DOHH2 (cell line): ENCODE data around the gene IL18.

ENCODE experiments used
- H3F3A ChIP-seq: fragments of 200-600 bp; sonication (generic), shearing (Covaris generic); 2 replicates; pipeline ENCODE4 v1.6.0; 2016; ENCODE audit warnings: antibody characterized with exemption, mild to moderate bottlenecking; ENCODE audit not compliant: control insufficient read depth, insufficient read depth
- H3K27ac ChIP-seq: fragments of 200-600 bp; sonication (generic); 2 replicates; pipeline ENCODE4 v1.5.1; 2014; ENCODE audit warnings: low read depth, mild to moderate bottlenecking, low read length, moderate library complexity
- H3K27me3 ChIP-seq: fragments of 200-600 bp; sonication (generic); 2 replicates; pipeline ENCODE4 v1.6.1; 2014; ENCODE audit warnings: mild to moderate bottlenecking, low read length, mixed read lengths; ENCODE audit not compliant: control insufficient read depth
- H3K36me3 ChIP-seq: fragments of 200-600 bp; sonication (generic); 2 replicates; pipeline ENCODE4 v1.6.1; 2014; ENCODE audit warnings: mild to moderate bottlenecking, low read length, moderate library complexity, mixed read lengths; ENCODE audit not compliant: control insufficient read depth
- H3K4me1 ChIP-seq: fragments of 200-600 bp; sonication (generic); 2 replicates; pipeline ENCODE4 v1.6.1; 2014; ENCODE audit warnings: mild to moderate bottlenecking, low read length, mixed read lengths; ENCODE audit not compliant: control insufficient read depth
- H3K4me2 ChIP-seq: fragments of 200-600 bp; sonication (generic); 2 replicates; pipeline ENCODE4 v1.6.0; 2014; ENCODE audit warnings: mild to moderate bottlenecking, low read length, moderate library complexity
- H3K4me3 ChIP-seq: fragments of 200-600 bp; sonication (generic); 2 replicates; pipeline ENCODE4 v1.5.1; 2014; ENCODE audit warnings: mild to moderate bottlenecking, low read length, mixed read lengths
- H3K79me2 ChIP-seq: fragments of 200-600 bp; sonication (generic); 2 replicates; pipeline ENCODE4 v1.6.1; 2014; ENCODE audit warnings: mild to moderate bottlenecking, low read length, mixed read lengths; ENCODE audit not compliant: control insufficient read depth
- H3K9me2 ChIP-seq: fragments of 200-600 bp; sonication (generic); replicated peaks from 2 replicates; pipeline ENCODE4 v1.6.1; 2014; ENCODE audit warnings: mild to moderate bottlenecking, low read length, mixed read lengths; ENCODE audit not compliant: control insufficient read depth
- H3K9me3 ChIP-seq: fragments of 200-600 bp; sonication (generic); 2 replicates; pipeline ENCODE4 v1.6.1; 2014; ENCODE audit warnings: antibody characterized with exemption, low read length, mixed read lengths; ENCODE audit not compliant: control insufficient read depth, insufficient read depth
- H4K20me1 ChIP-seq: fragments of 200-600 bp; sonication (generic); 2 replicates; pipeline ENCODE4 v1.6.0; 2014; ENCODE audit warnings: low read depth, mild to moderate bottlenecking, antibody characterized with exemption, low read length, moderate library complexity; ENCODE audit not compliant: control insufficient read depth, insufficient read depth
- EZH2phosphoT487 ChIP-seq: fragments of 200-600 bp; sonication (generic); IDR thresholded peaks from 2 replicates; pipeline ENCODE4 v1.6.1; 2017; ENCODE audit warnings: borderline replicate concordance, mild to moderate bottlenecking, antibody characterized with exemption, low read length, moderate library complexity, mixed read lengths
- TF ChIP-seq, protein P1 (sequence below): fragments of 200-600 bp; sonication (generic); IDR thresholded peaks from one replicate; pipeline ENCODE4 v1.5.1; 2014; ENCODE audit warnings: antibody characterized with exemption, mild to moderate bottlenecking, low read depth, low read length; ENCODE audit not compliant: poor library complexity, severe bottlenecking

IL18 gene

DNA sequence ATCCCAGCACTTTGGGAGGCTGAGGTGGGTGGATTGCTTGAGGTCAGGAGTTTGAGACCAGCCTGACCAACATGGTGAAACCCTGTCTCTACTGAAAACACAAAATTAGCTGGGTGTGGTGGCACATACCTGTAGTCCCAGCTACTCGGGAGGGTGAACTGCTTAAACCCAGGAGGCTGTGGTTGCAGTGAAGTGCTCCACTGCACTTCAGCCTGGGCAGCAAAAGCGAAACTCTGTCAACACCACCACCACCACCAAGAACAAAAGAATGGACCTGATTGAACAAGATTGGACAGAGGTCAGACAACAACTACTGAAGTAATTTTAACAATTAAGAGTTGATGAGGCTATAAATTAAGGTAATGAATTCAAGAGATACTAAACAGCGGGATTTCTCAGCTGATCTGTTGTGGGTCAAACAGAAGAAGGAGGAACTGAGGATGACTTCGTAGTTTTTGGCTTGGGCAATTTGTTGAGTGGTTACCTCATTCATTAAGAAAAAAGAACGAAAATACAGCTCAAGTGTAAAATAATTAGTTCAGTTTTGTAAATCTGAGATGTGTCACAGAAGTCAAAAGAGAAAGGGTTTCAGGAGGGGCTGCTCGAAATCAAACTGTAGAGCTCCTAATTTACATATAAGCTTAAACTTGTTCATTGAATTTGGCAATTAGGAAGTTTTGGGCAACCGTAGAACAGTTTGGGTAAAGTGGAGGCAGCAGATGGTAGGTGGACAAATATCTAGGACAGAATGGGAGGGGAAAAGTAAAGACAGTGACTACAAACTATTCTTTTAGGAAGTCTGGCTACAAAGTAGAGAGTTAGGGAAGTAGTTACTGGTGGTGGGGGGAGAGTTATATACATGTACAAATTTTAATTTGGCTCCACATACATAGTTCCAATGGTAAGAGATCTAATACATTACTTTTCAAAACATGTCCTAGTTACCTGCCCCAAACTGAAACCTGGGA, 4.5 kb downstream of the IL18 start:
- no peaks in the 10 kb centered on the region for H3K36me3 ChIP-seq
- H3K4me1 ChIP-seq, result peaks cover 15% of the 10 kb centered on the region; the same call in 1 of the 2 replicates
- H3K9me3 ChIP-seq, result no peaks in the 10 kb centered on the region
- no peaks in the 10 kb centered on the region for H4K20me1 ChIP-seq
- no peak overlapping the region for H3K4me3 ChIP-seq
- no peak overlapping the region for H3K27ac ChIP-seq
- peaks cover 3% of the 10 kb centered on the region; the same call in 1 of the 2 replicates for H3K27me3 ChIP-seq
- H3K79me2 ChIP-seq, result no peaks in the 10 kb centered on the region
- H3K9me2 ChIP-seq, result no peaks in the 10 kb centered on the region
- TF ChIP-seq EZH2phosphoT487, result no peak
- TF ChIP-seq, protein P1, sequence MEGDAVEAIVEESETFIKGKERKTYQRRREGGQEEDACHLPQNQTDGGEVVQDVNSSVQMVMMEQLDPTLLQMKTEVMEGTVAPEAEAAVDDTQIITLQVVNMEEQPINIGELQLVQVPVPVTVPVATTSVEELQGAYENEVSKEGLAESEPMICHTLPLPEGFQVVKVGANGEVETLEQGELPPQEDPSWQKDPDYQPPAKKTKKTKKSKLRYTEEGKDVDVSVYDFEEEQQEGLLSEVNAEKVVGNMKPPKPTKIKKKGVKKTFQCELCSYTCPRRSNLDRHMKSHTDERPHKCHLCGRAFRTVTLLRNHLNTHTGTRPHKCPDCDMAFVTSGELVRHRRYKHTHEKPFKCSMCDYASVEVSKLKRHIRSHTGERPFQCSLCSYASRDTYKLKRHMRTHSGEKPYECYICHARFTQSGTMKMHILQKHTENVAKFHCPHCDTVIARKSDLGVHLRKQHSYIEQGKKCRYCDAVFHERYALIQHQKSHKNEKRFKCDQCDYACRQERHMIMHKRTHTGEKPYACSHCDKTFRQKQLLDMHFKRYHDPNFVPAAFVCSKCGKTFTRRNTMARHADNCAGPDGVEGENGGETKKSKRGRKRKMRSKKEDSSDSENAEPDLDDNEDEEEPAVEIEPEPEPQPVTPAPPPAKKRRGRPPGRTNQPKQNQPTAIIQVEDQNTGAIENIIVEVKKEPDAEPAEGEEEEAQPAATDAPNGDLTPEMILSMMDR, result no peak
- no peaks in the 10 kb centered on the region for H3F3A ChIP-seq
- H3K4me2 ChIP-seq, result no peak overlapping the region

GRCh38 chr11:112156956-112157766, 6.7 kb downstream of the IL18 start:
- no peak overlapping the region for H3K27ac ChIP-seq
- H3K9me3 ChIP-seq, result no peaks in the 10 kb centered on the region
- H3F3A ChIP-seq, result no peaks in the 10 kb centered on the region
- TF ChIP-seq EZH2phosphoT487, result no peak
- TF ChIP-seq, protein P1, result no peak
- no peaks in the 10 kb centered on the region for H4K20me1 ChIP-seq
- H3K79me2 ChIP-seq, result no peaks in the 10 kb centered on the region
- H3K4me1 ChIP-seq, result peaks cover 13% of the 10 kb centered on the region; the same call in 1 of the 2 replicates
- no peaks in the 10 kb centered on the region for H3K36me3 ChIP-seq
- H3K4me3 ChIP-seq, result no peak overlapping the region
- H3K9me2 ChIP-seq, result no peaks in the 10 kb centered on the region
- no peaks in the 10 kb centered on the region for H3K27me3 ChIP-seq
- no peak overlapping the region for H3K4me2 ChIP-seq

- Histone ChIP-seq H3K9me3 (no peaks in the 10 kb centered on the region), H3K36me3 (no peaks in the 10 kb centered on the region), H4K20me1 (no peaks in the 10 kb centered on the region), H3K27me3 (no peaks in the 10 kb centered on the region), H3K4me3 (no peak overlapping the region), H3K79me2 (no peaks in the 10 kb centered on the region), H3K9me2 (no peaks in the 10 kb centered on the region), H3K4me1 (peaks cover 13% of the 10 kb centered on the region; the same call in 1 of the 2 replicates), H3K27ac (no peak overlapping the region), H3F3A (no peaks in the 10 kb centered on the region), H3K4me2 (no peak overlapping the region)
- TF ChIP-seq EZH2phosphoT487, result no peak
- TF ChIP-seq, protein P1, result no peak
Measured at GRCh38 chr11:112156153-112156955, 7.5 kb downstream of the IL18 start.
